ENCODE measurements around the gene LEPROT. TPM values are rescaled to one million over a fixed set of nuclear protein-coding genes. Genes with fewer than 3 reads are reported as not detected.
"Not testable (repeated sequence)": the region's sequence is repeated elsewhere in the genome, so short reads cannot be mapped to it uniquely, and the experiment has no call there.

LEPROT gene
- total RNA-seq, 1 experiment from 2014 or later, result 25.7 TPM

GRCh38 chr1:65378247-65378946 lies 42.1 kb upstream of the LEPROT start:
- TF ChIP-seq ELF1 (IDR thresholded peaks at IDR 0.05; ENCODE audit: borderline replicate concordance, low read depth), result no peak
- no peak for TF ChIP-seq POLR2AphosphoS5 (IDR thresholded peaks at IDR 0.05; ENCODE audit: low read depth, low read length)
- no peak for TF ChIP-seq REST (IDR thresholded peaks at IDR 0.05; ENCODE audit: low read depth)
- TF ChIP-seq POLR2A (IDR thresholded peaks at IDR 0.05; ENCODE audit: borderline replicate concordance, extremely low read depth, insufficient read depth, insufficient read length), result no peak
- Histone ChIP-seq H3K9me2 (ENCODE audit: insufficient read depth) (no peaks in the 10 kb centered on the region), H3K4me2 (ENCODE audit: low read length) (no peak overlapping the region), H3K27ac (ENCODE audit: low read depth, low read length) (no peak overlapping the region), H3K4me3 (replicated peaks in 1 of 2; ENCODE audit: low read depth in 1 of 2, low read length in 2 of 2) (no peak overlapping the region), H3K27me3 (ENCODE audit: insufficient read depth, low read length) (no peaks in the 10 kb centered on the region), H3K4me1 (ENCODE audit: control insufficient read depth in 1 of 2, insufficient read depth in 2 of 2, low read length in 2 of 2) (no peaks in the 10 kb centered on the region), H4K20me1 (ENCODE audit: insufficient read depth) (no peaks in the 10 kb centered on the region), H3K79me2 (ENCODE audit: insufficient read depth, low read length) (no peaks in the 10 kb centered on the region), H2AFZ (ENCODE audit: low read depth, low read length, poor library complexity, severe bottlenecking) (no peak overlapping the region), H3K9me3 (ENCODE audit: control insufficient read depth in 1 of 2, insufficient read depth in 1 of 2, low read depth in 1 of 2, low read length in 2 of 2) (no peaks in the 10 kb centered on the region), H3K36me3 (ENCODE audit: control insufficient read depth in 1 of 2, insufficient read depth in 2 of 2, low read length in 2 of 2) (no peaks in the 10 kb centered on the region), H3K9ac (ENCODE audit: low read length) (no peak overlapping the region)
- CTCF ChIA-PET, result no interaction called here
- RAD21 ChIA-PET (ENCODE audit: low non-redundant PET in 1 of 2, low total read pairs in 2 of 2, uncharacterized antibody in 2 of 2, unreplicated experiment in 2 of 2), result no interaction called here
- no TSS peak for BruUV-seq (replicated peaks)
- DNase-seq (ENCODE audit: low read depth, low spot score) (no peak), ATAC-seq (no peak)
- intact Hi-C loops (cut with micrococcal nuclease), result no loop called here
- POLR2A ChIA-PET, result no interaction called here

- BruUV-seq (replicated peaks); H3K9me2 ChIP-seq (ENCODE audit: insufficient read depth); H3K36me3 ChIP-seq (ENCODE audit: control insufficient read depth in 1 of 2, insufficient read depth in 2 of 2, low read length in 2 of 2); H4K20me1 ChIP-seq (ENCODE audit: insufficient read depth); intact Hi-C loops (cut with micrococcal nuclease); H3K79me2 ChIP-seq (ENCODE audit: insufficient read depth, low read length); H3K27me3 ChIP-seq (ENCODE audit: insufficient read depth, low read length); H3K9ac ChIP-seq (ENCODE audit: low read length); DNase-seq (ENCODE audit: low read depth, low spot score); H3K4me1 ChIP-seq (ENCODE audit: control insufficient read depth in 1 of 2, insufficient read depth in 2 of 2, low read length in 2 of 2); RAD21 ChIA-PET (ENCODE audit: low non-redundant PET in 1 of 2, low total read pairs in 2 of 2, uncharacterized antibody in 2 of 2, unreplicated experiment in 2 of 2); ATAC-seq; CTCF ChIA-PET; POLR2A ChIA-PET; H3K27ac ChIP-seq (ENCODE audit: low read depth, low read length); H3K9me3 ChIP-seq (ENCODE audit: control insufficient read depth in 1 of 2, insufficient read depth in 1 of 2, low read depth in 1 of 2, low read length in 2 of 2); H2AFZ ChIP-seq (ENCODE audit: low read depth, low read length, poor library complexity, severe bottlenecking); H3K4me2 ChIP-seq (ENCODE audit: low read length); H3K4me3 ChIP-seq (replicated peaks in 1 of 2; ENCODE audit: low read depth in 1 of 2, low read length in 2 of 2): not testable (repeated sequence)
Measured at GRCh38 chr1:65384426-65384825, 36.0 kb upstream of the LEPROT start.
